Inferior parietal cortex (tissue), 1 donor: ENCODE results near the gene COL9A2.
"Not testable (repeated sequence)": the region's sequence is repeated elsewhere in the genome, so short reads cannot be mapped to it uniquely, and the experiment has no call there.

Source experiments
- DNase-seq: peaks from one replicate; pipeline ENCODE4 v3.0.0-alpha.2; 2016; ENCODE audit errors: extremely low spot score

Gene COL9A2

DNA sequence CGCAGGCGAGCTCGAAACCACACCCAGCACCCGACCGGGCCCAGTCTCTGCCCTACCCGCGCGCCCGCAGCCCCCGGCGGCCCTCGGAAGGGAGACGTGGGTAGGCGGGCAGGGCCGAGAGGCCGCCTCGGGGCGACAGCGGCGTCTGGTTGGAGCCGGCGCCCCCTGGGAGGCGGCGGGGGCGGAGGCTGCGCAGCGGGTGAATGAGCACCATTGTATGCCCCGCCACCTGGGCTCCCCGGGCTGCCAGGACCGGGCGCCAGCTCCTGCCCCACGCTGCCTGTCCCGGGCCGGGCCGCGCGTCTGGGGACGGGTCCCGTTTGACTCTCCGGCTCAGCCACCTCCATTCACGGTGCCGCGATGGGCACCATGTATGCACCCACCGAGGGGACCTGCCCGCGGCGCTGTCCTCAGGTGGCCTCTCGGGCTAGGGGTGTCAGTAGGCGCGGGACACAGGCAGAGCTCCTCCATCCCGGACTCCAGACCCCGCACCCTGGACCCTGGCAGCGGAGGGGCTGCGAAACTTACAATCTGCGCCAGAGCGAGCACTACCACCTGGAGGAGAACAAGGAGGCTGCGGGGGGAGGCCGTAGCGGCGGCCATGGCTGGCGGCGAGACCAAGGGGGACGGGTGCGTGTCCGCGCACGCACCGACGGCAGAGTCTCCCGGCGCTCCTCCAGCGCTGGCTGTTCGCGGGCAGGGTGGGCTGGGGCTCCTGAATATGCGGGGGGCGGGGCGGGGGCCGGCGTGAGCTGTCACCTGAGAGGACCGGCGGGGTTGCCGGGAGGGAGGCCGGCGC lies at the start of gene COL9A2:
Gene COL9A2 (minus strand): TSS at position 692 of the 799 bp plus-strand sequence. CDS start 89 bp downstream, at position 603.
- DNase-seq = peak; percentile 66

DNA sequence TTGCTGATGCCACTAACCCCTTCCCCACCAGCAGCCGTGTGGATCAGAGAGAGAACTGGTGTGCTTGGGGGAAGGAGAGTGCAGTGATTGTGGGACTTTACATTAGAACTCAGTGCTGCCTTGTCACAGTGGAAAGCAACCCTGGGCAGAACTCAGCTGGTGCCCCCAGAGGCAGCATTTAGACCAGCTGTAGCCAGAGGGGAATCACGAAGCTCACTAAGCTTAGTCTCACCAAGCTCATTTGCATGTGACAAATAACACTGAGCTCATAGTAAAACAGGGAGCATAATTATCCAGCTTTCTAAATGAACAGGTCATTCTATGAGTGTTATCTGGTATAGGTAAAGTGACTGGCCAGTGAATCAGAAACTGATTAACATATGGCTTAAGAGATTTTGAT lies 46.6 kb upstream of the COL9A2 start:
- DNase-seq = no peak

DNA sequence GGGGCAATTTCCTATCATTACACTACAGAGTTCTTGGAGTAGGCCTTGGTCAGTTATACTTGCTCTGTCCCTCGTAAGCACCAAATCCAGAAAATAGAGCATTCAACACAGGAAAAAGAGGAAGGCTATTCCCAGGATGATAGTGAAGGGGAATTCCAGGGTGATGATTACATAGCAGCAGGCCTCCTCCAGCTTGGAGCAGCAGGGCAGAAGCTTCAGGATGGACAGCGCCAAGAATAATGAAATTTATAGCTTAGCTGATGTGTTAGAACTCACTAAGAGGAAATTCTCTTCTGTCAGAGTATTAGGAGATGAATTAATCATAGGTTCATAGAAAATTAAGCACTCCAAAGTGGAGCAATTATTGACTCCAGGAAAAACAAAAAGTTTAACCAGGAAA lies 45.6 kb upstream of the COL9A2 start:
- DNase-seq = no peak

DNA sequence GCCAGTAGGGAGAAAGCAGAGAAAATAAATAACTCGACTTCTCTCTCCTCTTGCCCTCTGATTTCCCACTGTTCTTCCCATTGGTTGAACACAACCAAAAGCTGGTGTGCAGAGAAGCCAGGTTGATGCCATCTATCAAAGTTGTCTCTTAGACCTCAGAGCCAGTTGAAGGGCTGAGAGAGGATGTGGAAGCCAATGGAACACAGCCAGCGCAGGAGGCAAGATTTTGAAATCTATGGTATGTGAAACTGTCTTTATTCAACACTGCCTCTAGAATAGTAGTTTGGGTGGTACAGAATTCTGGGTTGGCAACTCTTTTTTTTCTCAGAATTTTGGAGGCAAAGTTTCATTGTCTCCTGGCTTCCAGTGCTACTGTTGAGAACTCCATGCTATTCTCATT lies 45.1 kb upstream of the COL9A2 start:
- DNase-seq = no peak

DNA sequence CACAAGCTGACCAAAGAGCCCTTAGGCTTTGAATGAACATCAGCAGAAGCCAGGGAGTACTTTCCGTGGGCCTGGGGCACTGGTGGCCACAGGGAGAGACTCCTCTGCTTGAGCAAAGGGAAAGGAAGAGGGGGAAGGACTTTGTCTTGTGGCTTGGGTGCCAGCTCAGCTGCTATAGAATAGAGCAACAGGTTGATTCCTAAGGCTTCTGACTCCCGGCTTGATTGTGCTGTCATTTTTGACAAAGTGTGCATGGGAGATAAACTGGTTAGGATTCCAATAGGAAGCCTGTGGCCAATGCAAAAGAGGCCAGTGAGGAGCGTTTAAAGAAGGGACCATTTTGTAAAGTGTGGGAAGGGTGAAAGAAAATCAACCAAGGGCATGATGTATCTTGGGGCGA lies 44.6 kb upstream of the COL9A2 start:
- DNase-seq = no peak

DNA sequence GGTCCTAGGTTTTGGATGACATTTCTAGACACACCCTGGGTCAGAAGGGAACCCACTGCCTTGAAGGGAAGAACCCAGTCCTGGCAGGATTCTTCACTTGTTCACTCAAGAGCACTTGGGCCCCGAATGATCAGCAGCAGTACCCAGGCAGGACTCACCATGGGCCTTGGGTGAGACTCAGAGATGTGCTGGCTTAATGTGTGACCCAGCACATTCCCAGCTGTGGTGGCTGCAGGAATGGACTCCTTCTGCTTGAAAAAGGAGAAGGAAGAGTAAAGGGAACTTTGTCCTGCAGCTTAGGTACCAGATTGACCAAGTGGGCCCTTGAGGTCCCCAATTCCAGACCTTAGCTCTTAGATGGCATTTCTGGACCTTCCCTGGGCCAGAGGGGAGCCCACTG lies 44.1 kb upstream of the COL9A2 start:
- DNase-seq = no peak

DNA sequence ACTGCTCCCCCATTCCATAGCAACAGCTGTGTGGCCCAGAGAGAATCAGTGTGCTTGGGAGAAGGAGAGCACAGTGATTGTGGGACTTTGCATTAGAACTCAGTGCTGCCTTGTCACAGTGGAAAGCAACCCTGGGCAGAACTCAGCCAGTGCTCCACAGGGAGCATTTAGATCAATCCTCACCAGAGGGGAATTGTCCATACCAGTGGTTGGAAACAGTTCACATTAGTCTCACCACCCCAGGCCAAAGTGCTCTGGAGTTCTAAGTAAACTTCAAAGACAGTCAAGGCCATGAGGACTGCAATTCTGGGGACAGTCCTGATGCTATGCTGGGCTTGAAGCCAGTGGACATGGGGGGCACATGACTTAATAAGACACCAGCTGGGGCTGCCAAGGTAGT lies 43.5 kb upstream of the COL9A2 start:
- no peak for DNase-seq

DNA sequence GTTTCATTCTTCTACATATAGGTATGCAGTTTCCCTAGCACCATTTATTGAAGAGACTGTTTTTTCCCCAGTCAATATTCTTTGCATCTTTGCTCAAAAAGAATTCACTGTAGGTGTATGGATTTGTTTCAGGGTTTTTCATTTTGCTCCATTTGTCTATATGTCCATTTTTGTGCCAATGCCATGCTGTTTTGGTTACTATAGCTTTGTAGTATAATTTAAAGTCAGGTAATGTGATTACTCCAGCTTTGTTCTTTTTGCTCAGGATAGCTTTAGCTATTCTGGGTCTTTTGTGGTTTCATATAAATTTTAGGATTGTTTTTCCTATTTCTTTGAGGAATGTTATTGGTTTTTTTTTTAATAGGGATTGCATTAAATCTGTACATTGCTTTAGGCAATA lies 40.5 kb upstream of the COL9A2 start:
- DNase-seq = no peak

DNA sequence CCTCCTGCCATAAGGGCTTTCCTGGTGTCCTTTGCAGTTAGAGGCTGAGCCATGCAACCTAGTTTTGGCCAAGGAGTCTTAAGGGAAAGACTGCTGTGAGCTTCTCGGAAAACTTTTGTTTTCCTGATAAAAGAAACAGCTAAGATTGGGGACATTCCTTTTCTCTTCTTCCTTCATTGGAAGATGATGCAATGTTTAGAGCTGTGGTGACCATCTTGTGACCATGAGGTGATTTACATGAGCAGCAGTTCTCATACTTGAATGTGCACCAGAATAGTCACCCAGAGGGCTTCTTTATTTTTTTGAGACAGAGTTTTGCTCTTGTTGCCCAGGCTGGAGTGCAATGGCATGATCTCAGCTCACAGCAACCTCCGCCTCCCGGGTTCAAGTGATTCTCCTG lies 36.0 kb upstream of the COL9A2 start:
- no peak for DNase-seq

DNA sequence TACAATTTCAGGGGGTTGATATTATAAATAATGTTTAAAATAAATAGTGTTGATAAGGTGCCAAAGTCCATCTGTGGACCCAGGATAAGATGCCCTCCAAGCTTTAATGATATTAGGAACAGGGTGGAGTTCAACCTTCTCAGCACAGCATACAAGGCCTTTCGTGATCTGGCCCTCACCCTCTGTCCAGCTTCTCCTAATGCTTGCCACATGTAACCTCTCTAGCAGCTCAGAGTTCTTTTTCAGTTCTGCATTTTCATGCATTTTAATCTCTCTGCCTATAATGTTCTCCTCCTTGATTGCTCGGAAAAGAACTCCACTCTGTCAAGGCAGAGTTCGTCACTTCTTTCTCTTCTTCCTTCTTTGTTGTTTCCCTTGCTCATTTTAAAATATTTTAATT lies 35.0 kb upstream of the COL9A2 start:
- DNase-seq = no peak

DNA sequence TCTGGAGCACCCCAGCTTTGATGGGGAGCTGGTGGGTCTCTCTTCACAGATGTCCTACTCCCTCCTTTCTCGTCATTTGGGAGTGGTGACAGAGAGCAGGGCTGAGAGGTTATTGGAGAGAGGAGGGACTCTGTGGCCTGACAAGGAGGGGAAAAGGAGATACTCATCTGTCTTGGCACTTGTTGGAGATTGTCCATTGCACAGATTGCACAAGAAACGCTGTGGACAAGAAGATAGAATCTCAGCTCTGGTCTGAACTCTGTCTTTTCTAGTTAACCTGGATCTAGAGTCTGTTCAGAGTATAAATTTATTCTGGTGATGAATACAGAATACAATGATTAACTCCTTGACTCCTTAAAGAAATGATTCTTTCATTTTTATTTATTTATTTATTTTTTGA lies 34.0 kb upstream of the COL9A2 start:
- no peak for DNase-seq

DNA sequence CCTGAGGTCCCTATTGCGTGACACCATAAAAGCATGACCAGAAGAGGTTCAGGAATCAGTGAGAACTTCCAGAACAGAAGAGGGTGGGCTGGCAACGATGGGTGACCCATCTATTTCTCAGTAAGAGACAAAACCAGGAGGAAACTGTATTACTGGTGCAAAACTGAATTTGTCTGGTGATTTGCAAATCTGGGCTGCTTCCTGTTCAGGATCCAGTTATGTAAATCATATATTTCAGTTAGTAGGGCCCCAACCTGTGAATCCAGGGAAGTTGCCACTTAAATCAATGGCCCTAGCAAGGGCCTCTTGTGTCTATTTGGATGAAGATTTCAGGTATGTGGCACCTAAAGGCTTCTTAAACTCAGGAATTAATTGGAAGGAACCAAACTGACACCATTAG lies 33.3 kb upstream of the COL9A2 start:
- no peak for DNase-seq

DNA sequence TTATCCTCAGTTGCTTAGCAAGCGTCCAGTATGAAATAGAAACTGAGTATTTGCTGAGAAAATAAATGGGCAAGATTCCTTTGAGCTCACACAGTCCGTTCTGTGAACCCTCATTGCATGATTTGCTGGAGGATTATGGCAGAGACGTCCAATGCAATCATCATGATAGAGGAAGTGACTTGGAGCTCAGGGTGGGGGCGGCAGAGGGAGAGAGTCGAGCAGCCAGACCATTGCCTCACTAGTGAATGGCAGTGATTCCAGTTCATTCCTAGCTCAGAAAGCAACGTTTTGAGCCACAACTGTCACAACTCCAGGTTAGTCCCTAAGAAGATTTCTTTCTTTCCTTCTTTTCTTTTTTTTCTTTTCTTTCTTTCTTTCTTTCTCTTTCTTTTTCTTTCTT lies 27.5 kb upstream of the COL9A2 start:
- DNase-seq = no peak

DNA sequence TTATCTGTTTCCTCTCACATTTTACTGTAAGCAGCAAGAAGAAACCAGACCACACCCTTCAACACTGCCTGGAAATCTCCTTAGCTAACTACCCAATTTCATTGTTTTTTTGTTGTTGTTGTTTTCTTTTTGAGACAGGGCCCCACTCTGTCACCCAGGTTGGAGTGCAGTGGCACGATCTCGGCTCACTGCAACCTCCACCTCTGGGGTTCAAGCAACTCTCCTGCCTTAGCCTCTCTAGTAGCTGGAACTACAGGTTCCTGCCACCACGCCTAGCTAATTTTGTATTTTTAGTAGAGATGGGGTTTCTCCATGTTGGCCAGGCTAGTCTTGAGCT lies 25.3 kb upstream of the COL9A2 start:
- DNase-seq = not testable (repeated sequence)

DNA sequence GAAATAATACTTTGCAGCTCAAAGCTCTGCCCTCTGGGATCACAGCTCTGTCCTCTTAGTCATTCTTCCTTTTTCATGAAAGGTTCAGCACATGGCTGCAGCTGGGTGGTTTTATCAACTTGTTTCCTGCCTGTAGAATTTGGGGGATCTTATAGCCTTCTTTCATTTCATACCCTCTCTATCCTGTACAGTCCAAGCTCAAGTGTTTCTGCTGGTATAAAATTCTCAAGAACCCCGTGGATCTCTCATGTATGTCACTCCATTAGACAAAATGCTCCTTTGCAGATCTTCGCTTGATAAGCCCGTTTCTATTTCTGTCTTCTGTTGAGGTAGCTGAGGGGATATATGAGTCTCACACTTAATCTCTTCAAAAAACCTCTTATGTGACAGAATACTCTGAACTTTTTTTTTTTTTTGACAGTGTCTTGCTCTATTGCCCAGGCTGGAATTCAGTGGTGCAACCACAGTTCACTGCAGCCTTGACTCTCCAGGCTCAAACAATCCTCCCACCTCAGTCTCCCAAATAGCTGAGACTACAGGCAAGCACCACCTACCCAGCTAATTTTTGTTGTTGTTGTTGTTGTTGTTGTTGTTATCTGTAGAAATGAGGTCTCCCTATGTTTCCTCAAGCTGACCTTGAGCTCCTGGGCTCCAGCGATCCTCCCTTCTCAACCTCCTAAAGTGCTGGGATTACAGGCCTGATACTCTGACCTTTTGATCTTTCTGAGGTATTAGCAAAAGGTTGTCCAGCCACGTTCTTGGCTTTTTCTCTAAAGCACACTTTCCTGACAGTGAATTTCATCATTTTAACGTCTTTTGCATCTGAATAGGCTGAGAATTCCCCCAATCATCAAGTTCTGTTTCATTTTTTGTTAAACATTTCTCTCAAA lies 24.6 kb upstream of the COL9A2 start:
- no peak for DNase-seq

DNA sequence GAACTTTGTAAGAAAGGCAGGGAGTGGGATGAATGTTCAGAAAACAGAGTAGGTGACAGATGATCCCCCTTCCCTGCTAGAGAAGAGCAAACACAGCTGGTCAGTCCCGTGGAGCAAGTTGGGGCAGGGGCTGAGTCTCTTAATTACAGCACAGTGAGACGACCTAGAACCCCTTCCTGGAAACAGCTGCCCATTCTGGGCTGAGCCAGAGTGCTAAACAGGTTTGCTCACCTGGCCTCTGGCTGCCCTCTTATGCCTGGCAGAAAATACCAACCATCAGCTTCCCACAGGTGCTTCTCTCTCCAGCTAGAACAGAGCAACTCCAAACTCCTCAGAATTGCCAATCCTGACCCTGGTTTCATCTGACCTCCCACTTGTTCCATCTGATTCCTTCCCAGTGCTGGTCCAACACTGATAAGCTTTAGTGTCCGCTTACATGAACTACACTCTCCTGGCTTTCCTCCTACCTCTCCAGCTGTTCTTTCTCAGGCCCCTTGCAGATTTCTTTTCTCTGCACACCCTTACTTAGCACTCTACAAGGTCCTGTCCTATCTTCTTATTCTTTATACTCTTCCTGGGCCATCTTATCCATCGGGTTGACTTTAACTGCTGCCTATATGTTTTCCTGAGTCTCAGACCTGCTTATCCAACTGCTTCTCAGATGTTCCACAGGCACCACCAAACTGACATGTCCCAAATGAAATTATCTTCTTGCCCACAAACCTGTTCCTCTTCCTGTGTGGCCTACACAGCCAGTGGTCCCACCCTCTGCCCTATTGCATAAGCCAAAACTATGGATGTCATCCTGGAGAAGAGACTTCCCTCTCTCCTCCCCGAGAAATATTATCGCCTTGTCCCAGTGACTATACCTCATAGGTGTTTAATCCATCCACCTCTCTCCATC lies 22.6 kb upstream of the COL9A2 start:
- no peak for DNase-seq

DNA sequence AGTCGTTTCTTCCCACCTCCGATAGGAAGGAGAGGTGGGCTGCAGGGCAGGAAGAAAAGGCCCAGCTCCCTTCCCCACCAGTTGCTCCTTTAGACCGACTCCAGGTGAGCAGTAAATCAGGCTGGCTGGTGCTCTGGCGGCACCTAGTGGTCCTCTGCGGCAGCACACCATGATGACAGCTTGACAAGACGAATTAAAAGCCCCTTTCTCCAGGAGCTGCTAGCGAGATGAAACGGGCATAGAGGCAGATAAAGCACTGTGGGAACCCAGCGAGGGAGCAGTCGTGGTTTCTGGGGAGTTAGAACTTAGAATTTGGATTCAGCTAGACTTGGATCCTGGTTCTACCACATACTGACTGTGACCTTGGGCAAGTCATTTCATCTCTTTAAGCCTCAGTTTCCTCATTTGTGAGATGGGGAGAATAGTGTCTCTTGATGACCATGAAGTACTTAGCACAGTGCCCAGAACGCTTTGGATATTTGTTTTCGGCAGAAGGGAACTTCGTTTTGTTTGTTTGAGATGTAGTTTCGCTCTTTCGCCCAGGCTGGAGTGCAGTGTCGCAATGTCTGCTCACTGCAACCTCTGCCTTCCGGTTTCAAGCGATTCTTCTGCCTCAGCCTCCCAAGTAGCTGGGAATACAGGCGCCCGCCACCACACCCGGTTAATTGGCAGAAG lies 21.8 kb upstream of the COL9A2 start:
- peak; percentile 85 for DNase-seq

DNA sequence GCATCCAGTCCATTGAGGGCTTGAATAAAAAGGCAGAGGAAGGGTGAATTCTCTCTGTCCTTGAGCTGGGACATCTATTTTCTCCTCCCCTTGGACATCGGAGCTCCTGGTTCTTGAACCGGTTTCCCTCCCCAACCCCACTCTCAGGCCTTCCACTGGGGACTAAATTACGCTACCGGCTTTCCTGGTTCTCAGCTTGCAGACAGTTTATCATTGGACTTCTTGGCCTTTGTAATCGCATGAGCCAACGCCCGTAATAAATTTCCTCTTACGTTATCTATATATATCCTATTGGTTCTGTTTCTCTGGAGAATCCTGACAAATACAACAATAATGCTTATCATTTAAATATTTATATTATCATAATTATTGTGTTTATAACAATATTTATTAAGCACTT lies 20.4 kb upstream of the COL9A2 start:
- no peak for DNase-seq

DNA sequence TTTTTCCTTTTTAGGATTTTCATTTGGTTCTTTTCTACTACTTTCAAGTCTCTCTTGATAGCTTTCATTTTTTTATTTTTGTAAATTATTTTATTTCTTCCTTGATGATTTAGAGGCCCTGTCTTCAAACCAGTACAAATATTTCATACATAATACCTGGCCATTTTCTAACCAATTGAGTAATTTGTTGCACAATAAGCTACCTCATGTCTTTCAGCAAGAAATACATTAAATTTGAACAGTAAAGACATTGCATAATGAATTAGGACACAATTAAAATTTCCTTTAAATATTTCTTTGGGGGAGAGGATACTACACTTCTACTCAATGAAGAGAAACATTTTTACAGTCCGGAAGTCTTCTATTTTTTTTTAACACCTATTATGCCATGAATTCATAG lies 15.6 kb upstream of the COL9A2 start:
- DNase-seq = no peak

DNA sequence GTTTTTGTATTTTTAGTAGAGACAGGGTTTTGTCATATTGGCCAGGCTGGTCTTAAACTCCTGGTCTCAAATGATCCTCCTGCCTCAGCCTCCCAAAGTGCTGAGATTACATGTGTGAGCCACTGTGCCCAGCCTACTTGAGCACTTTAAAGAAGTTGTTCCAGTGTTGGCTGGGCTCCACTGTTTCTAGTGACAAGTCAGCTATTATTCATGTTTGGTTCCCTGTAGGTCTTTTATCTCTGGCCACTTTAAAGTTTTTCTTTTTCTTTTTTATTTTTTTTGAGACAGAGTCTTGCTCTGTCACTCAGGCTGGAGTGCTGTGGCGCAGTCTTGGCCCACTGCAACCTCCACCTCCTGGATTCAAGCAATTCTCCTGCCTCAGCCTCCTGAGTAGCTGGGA lies 14.3 kb upstream of the COL9A2 start:
- not testable (repeated sequence) for DNase-seq

DNA sequence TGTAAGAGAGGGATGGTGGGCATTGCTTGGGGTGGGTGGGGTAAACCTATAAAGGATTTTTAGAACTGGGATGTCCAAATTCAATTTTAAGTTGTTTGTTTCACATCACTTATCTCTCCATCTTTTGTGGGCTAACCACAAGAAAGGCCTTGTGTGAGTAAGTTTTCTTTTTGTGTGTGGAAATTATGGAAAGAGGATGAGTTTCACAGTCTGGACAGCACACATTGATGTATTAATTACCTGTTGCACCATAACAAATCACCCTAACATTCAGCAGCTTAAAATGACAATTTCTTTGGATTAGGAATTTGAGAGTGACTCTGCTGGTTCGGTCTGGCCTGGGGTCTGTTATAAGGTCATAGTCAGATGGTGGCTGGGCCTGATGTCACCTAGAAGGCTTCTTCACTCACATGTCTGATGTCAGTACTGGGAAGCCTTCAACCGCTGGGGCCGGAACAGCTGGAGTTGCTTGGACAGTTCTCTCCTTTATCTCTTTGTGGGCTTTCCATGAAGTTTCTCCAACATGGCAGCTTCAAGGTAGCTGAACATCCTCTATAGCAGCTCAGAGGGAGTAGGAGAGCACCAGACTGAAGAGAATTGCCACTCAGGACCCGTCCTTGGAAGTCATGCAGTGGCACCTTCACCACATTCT lies 2.0 kb upstream of the COL9A2 start:
- no peak for DNase-seq
